Glutamatergic neuron (in vitro differentiated cells): ENCODE results near the gene CALR. TPM values are rescaled to one million over a fixed set of nuclear protein-coding genes. Genes with fewer than 3 reads are reported as not detected.
A peak's percentile ranks its signal among the peaks of the same experiment; 100 is the strongest.

ENCODE experiments used
- DNase-seq: peaks from one replicate; pipeline ENCODE4 v3.0.0; 2022
- H3K27ac Mint-ChIP-seq: one replicate; pipeline ENCODE4 v1.8.0; 2020; ENCODE audit warnings: mild to moderate bottlenecking, mixed read lengths, inconsistent platforms; ENCODE audit not compliant: unreplicated experiment
- H3K27me3 Mint-ChIP-seq: one replicate; pipeline ENCODE4 v1.8.0; 2020; ENCODE audit warnings: mild to moderate bottlenecking, moderate library complexity, mixed read lengths, inconsistent platforms; ENCODE audit not compliant: unreplicated experiment
- H3K36me3 Mint-ChIP-seq: one replicate; pipeline ENCODE4 v1.8.0; 2020; ENCODE audit warnings: mild to moderate bottlenecking, mixed read lengths, inconsistent platforms; ENCODE audit not compliant: unreplicated experiment
- H3K4me1 Mint-ChIP-seq: one replicate; pipeline ENCODE4 v1.8.0; 2020; ENCODE audit warnings: mild to moderate bottlenecking, low read depth, mixed read lengths, inconsistent platforms; ENCODE audit not compliant: unreplicated experiment
- H3K4me3 Mint-ChIP-seq: one replicate; pipeline ENCODE4 v1.8.0; 2020; ENCODE audit warnings: mild to moderate bottlenecking, mixed read lengths, inconsistent platforms; ENCODE audit not compliant: unreplicated experiment
- H3K9me3 Mint-ChIP-seq: one replicate; pipeline ENCODE4 v1.8.0; 2020; ENCODE audit warnings: mild to moderate bottlenecking, moderate library complexity, mixed read lengths, inconsistent platforms; ENCODE audit not compliant: unreplicated experiment
- CTCF ChIP-seq: fragments of 200-600 bp; sonication (generic); IDR thresholded peaks from one replicate; pipeline ENCODE4 v1.5.0; 2021; ENCODE audit not compliant: partially characterized antibody, unreplicated experiment
- total RNA-seq: library from RNA; stranded (reverse); fragmentation: NEBNext Ultra II Directional; extraction: Animal tissue kit (Norgen Biotek cat#: 25700); gene quantifications from one replicate; pipeline ENCODE4 v1.2.1, GENCODE V29; 2021; ENCODE audit not compliant: unreplicated experiment

CALR gene
- total RNA-seq, 1 donor from 2014 or later = 543 TPM

- no peak for TF ChIP-seq CTCF
- H3K36me3 Mint-ChIP-seq = peaks cover 10% of the 10 kb centered on the region
These were observed 13.6 kb upstream of the CALR start for GRCh38 chr19:12924621-12925310.

GRCh38 chr19:12930002-12930645 is 8.3 kb upstream of the CALR start:
- H3K9me3 Mint-ChIP-seq = no peaks in the 10 kb centered on the region
- no peak overlapping the region for H3K27ac Mint-ChIP-seq
- H3K4me1 Mint-ChIP-seq = peaks cover 9% of the 10 kb centered on the region
- peaks cover 9% of the 10 kb centered on the region for H3K27me3 Mint-ChIP-seq
- H3K36me3 Mint-ChIP-seq = peaks cover 4% of the 10 kb centered on the region
- DNase-seq = no peak
- TF ChIP-seq CTCF = no peak
- H3K4me3 Mint-ChIP-seq = no peak overlapping the region

More at GRCh38 chr19:12924621-12925310, 13.6 kb upstream of the CALR start:
- H3K9me3 Mint-ChIP-seq = peaks cover 7% of the 10 kb centered on the region
- no peak overlapping the region for H3K4me3 Mint-ChIP-seq
- H3K4me1 Mint-ChIP-seq = no peaks in the 10 kb centered on the region
- peak overlapping the region; percentile 12 for H3K27ac Mint-ChIP-seq
- peaks cover 3% of the 10 kb centered on the region for H3K27me3 Mint-ChIP-seq
- no peak for DNase-seq

GRCh38 chr19:12932392-12933286 is 5.8 kb upstream of the CALR start:
- peak overlapping the region; percentile 86 for H3K27ac Mint-ChIP-seq

GRCh38 chr19:12933287-12934072 is 4.9 kb upstream of the CALR start, which contains the start of gene FARSA:
TSS of gene FARSA (minus strand) at chr19:12933711. CDS start at chr19:12933696, 15 bp downstream.
- Mint-ChIP-seq H3K4me1 (peaks cover 11% of the 10 kb centered on the region), H3K36me3 (no peaks in the 10 kb centered on the region), H3K27ac (peak within 1 kb of the TSS; percentile 86), H3K4me3 (peak within 1 kb of the TSS; percentile 96), H3K9me3 (peaks cover 3% of the 10 kb centered on the region), H3K27me3 (peaks cover 18% of the 10 kb centered on the region)
- peak; percentile 86 for DNase-seq
- no peak for TF ChIP-seq CTCF

More at GRCh38 chr19:12932392-12933286, 5.8 kb upstream of the CALR start:
- DNase-seq = no peak
- no peaks in the 10 kb centered on the region for H3K36me3 Mint-ChIP-seq
- no peak for TF ChIP-seq CTCF
- H3K9me3 Mint-ChIP-seq = peaks cover under 1% of the 10 kb centered on the region
- H3K27me3 Mint-ChIP-seq = peaks cover 15% of the 10 kb centered on the region
- H3K4me3 Mint-ChIP-seq = peak overlapping the region; percentile 96
- peaks cover 11% of the 10 kb centered on the region for H3K4me1 Mint-ChIP-seq
